GDM1 (cell line): ENCODE results near the gene SCRN3.
"Not testable (repeated sequence)": the region's sequence is repeated elsewhere in the genome, so short reads cannot be mapped to it uniquely, and the experiment has no call there.

ENCODE experiments used
- DNase-seq: peaks from one replicate; lab custom pipeline; 2025; lab: John Stamatoyannopoulos, UW

Gene SCRN3

GRCh38 chr2:174403628-174404027 lies 8.1 kb downstream of the SCRN3 start:
- no peak for DNase-seq

GRCh38 chr2:174410039-174410438 lies 14.5 kb downstream of the SCRN3 start:
- not testable (repeated sequence) for DNase-seq

- no peak for DNase-seq
Observed at GRCh38 chr2:174412256-174412655, 16.7 kb downstream of the SCRN3 start.

- DNase-seq = no peak
Observed at GRCh38 chr2:174428214-174428613, 32.7 kb downstream of the SCRN3 start.

GRCh38 chr2:174430066-174430465 lies 34.5 kb downstream of the SCRN3 start:
- DNase-seq = no peak

GRCh38 chr2:174431902-174432301 lies 36.4 kb downstream of the SCRN3 start:
- no peak for DNase-seq

GRCh38 chr2:174436351-174436750 lies 40.8 kb downstream of the SCRN3 start:
- DNase-seq = no peak

- DNase-seq = no peak
Observed at GRCh38 chr2:174438146-174438886, 42.8 kb downstream of the SCRN3 start.

- DNase-seq = no peak
Observed at GRCh38 chr2:174439323-174439722, 43.8 kb downstream of the SCRN3 start.

GRCh38 chr2:174439950-174440349 lies 44.4 kb downstream of the SCRN3 start:
- no peak for DNase-seq

- no peak for DNase-seq
Observed at GRCh38 chr2:174442546-174443510, 47.3 kb downstream of the SCRN3 start.

GRCh38 chr2:174444761-174445160 lies 49.2 kb downstream of the SCRN3 start:
- no peak for DNase-seq

- no peak for DNase-seq
Observed at GRCh38 chr2:174445248-174445647, 49.7 kb downstream of the SCRN3 start.

- DNase-seq = no peak
Observed at GRCh38 chr2:174446531-174446930, 51.0 kb downstream of the SCRN3 start.

GRCh38 chr2:174449033-174449432 lies 53.5 kb downstream of the SCRN3 start:
- no peak for DNase-seq

GRCh38 chr2:174450021-174450816 lies 54.7 kb downstream of the SCRN3 start:
- DNase-seq = no peak

GRCh38 chr2:174454566-174454965 lies 59.0 kb downstream of the SCRN3 start:
- DNase-seq = no peak

GRCh38 chr2:174461221-174461620 lies 65.7 kb downstream of the SCRN3 start:
- DNase-seq = no peak

- DNase-seq = no peak
Observed at GRCh38 chr2:174465327-174465726, 69.8 kb downstream of the SCRN3 start.

GRCh38 chr2:174473796-174474195 lies 78.3 kb downstream of the SCRN3 start:
- DNase-seq = no peak

GRCh38 chr2:174477759-174478158 lies 82.2 kb downstream of the SCRN3 start:
- no peak for DNase-seq
